Esophagus muscularis mucosa (tissue), 3 donors: ENCODE results near the gene NALCN.

Source experiments
- CTCF ChIP-seq, 3 experiments: fragments of 200-600 bp in 2 of 3; fragments of 450-650 bp in 1 of 3; sonication (generic) in 2 of 3; IDR thresholded peaks; one replicate each; pipeline ENCODE4 v1.5.1; 2017 to 2019; ENCODE audit warnings: antibody characterized with exemption in 3 of 3, mild to moderate bottlenecking in 2 of 3, moderate library complexity in 1 of 3
- POLR2AphosphoS5 ChIP-seq, 2 donors: sonication (generic); formaldehyde crosslinking; IDR thresholded peaks; one replicate each; pipeline ENCODE4 v1.6.1; 2017; ENCODE audit warnings: antibody characterized with exemption in 2 of 2

- TF ChIP-seq POLR2AphosphoS5 (IDR thresholded peaks at IDR 0.05) (no peak), CTCF (IDR thresholded peaks at IDR 0.05) (no peak)
Observed at GRCh38 chr13:101401196-101401595, 15.1 kb downstream of the NALCN start.
